HEK293 (cell line): ENCODE results near the gene DIP2C.

ENCODE experiments used
- CTCF ChIP-seq: fragments of 450-650 bp; formaldehyde crosslinking; IDR thresholded peaks from 2 replicates; pipeline ENCODE4 v1.5.1; 2016; ENCODE audit warnings: missing biosample characterization, missing genetic modification characterization
- KLF1 ChIP-seq: fragments of 450-650 bp; formaldehyde crosslinking; IDR thresholded peaks from 2 replicates; pipeline ENCODE4 v1.5.1; 2016; ENCODE audit warnings: missing biosample characterization, missing genetic modification characterization
- REST ChIP-seq: fragments of 450-650 bp; formaldehyde crosslinking; IDR thresholded peaks from 2 replicates; pipeline ENCODE4 v1.5.1; 2016; ENCODE audit warnings: missing biosample characterization, missing genetic modification characterization
- ZBTB17 ChIP-seq: fragments of 450-650 bp; formaldehyde crosslinking; IDR thresholded peaks from 2 replicates; pipeline ENCODE4 v1.5.1; 2016; ENCODE audit warnings: missing biosample characterization, missing genetic modification characterization
- ZBTB7A ChIP-seq: fragments of 450-650 bp; formaldehyde crosslinking; IDR thresholded peaks from 2 replicates; pipeline ENCODE4 v1.5.1; 2016; ENCODE audit warnings: low read depth, missing biosample characterization, missing genetic modification characterization
- ZNF148 ChIP-seq: fragments of 450-650 bp; formaldehyde crosslinking; IDR thresholded peaks from 2 replicates; pipeline ENCODE4 v1.5.0; 2017; ENCODE audit warnings: missing biosample characterization, missing genetic modification characterization, borderline replicate concordance
- ZNF19 ChIP-seq: fragments of 450-650 bp; formaldehyde crosslinking; IDR thresholded peaks from 2 replicates; pipeline ENCODE4; 2016; ENCODE audit warnings: missing biosample characterization, missing genetic modification characterization, low read depth
- ZNF660 ChIP-seq: fragments of 450-650 bp; IDR thresholded peaks from 2 replicates; pipeline ENCODE4 v1.5.1; 2018; ENCODE audit warnings: missing biosample characterization, mild to moderate bottlenecking, missing genetic modification characterization
- ZNF830 ChIP-seq: fragments of 450-650 bp; IDR thresholded peaks from 2 replicates; pipeline ENCODE4 v1.5.0; 2018; ENCODE audit warnings: missing biosample characterization, missing genetic modification characterization, low read depth, mild to moderate bottlenecking, moderate library complexity
- ZXDB ChIP-seq: fragments of 450-650 bp; formaldehyde crosslinking; IDR thresholded peaks from 2 replicates; pipeline ENCODE4 v1.5.1; 2016; ENCODE audit warnings: missing biosample characterization, missing genetic modification characterization

- TF ChIP-seq ZNF660 (tag by site-specific recombination): no peak
- TF ChIP-seq KLF1: no peak
- TF ChIP-seq CTCF: no peak
- no peak for TF ChIP-seq ZNF830 (tag by site-specific recombination)
- TF ChIP-seq ZXDB (tag by site-specific recombination): no peak
- TF ChIP-seq ZBTB7A (tag by site-specific recombination): no peak
- TF ChIP-seq REST (tag by site-specific recombination): no peak
- no peak for TF ChIP-seq ZNF19 (tag by site-specific recombination)
- TF ChIP-seq ZNF148 (tag by site-specific recombination): no peak
- TF ChIP-seq ZBTB17: no peak
Observed at GRCh38 chr10:359762-360161, 329.7 kb downstream of the DIP2C start.
